K562 (cell line): Measurements from ENCODE around the gene PATL1. TPM values are rescaled to one million over a fixed set of nuclear protein-coding genes. Genes with fewer than 3 reads are reported as not detected.
A peak's percentile ranks its signal among the peaks of the same experiment; 100 is the strongest.

Experiments
- CTBP1 ChIP-seq: fragments of 450-650 bp; IDR thresholded peaks from 2 replicates; pipeline ENCODE4 v1.6.1; 2016; ENCODE audit warnings: borderline replicate concordance
- TAL1 ChIP-seq: fragments of 450-650 bp; IDR thresholded peaks from 2 replicates; pipeline ENCODE4 v1.6.1; 2016; ENCODE audit warnings: mild to moderate bottlenecking
- TSC22D4 ChIP-seq: fragments of 450-650 bp; IDR thresholded peaks from 2 replicates; pipeline ENCODE4 v1.6.1; 2016; ENCODE audit warnings: missing genetic modification characterization, missing biosample characterization, control low read depth
- ZNF518B ChIP-seq: fragments of 250-450 bp; sonication (Bioruptor Pico); IDR thresholded peaks from 2 replicates; pipeline ENCODE4 v1.5.0; 2021; ENCODE audit warnings: mild to moderate bottlenecking, moderate library complexity
- polyA plus RNA-seq, 8 experiments: library from polyadenylated mRNA; depleted of rRNA in 4 of 8; stranded (reverse) in 5 of 8; unstranded in 3 of 8; fragments of >200 nt; fragmentation: Nextera tagmentation in 2 of 8; fragmentation: Illumina TruSeq in 1 of 8; extraction: Ambion mirVana in 2 of 8; extraction: Trizol in 1 of 8; gene quantifications; 2 replicates each; pipeline versions ENCODE4 v1.2.1 to v1.2.3, GENCODE V29; 2011 to 2014; ENCODE audit warnings: inconsistent platforms in 1 of 8, missing spikeins in 1 of 8
- total RNA-seq, 7 experiments: library from RNA; depleted of rRNA in 6 of 7; stranded (reverse); fragments of >200 nt in 6 of 7; fragmentation: Illumina TruSeq in 2 of 7; extraction: Trizol in 2 of 7; gene quantifications; 2 replicates each; pipeline versions ENCODE4 v1.2.1 to v1.2.3, GENCODE V29; 2011 to 2021; ENCODE audit warnings: low replicate concordance in 1 of 7
- TF ChIP-seq, protein P1 (sequence below): fragments of 250-450 bp; sonication (Bioruptor Pico); IDR thresholded peaks from 2 replicates; pipeline ENCODE4 v1.9.0; 2021; ENCODE audit warnings: mild to moderate bottlenecking

PATL1 gene
- total and polyA plus RNA-seq, 9 of the 15 experiments (the other 6 are each of a cell fraction or from before 2014, with no cell fraction given), result 3.2 to 48.0 (median 16.4) TPM

- TF ChIP-seq, protein P1, sequence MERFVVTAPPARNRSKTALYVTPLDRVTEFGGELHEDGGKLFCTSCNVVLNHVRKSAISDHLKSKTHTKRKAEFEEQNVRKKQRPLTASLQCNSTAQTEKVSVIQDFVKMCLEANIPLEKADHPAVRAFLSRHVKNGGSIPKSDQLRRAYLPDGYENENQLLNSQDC (CRISPR knock-in tag), result 0 out of 2 replicates have a peak, but pooled peaks have one; percentile 7
- TF ChIP-seq CTBP1, result no peak
- TF ChIP-seq TAL1, result no peak
- no peak for TF ChIP-seq TSC22D4 (tag)
- TF ChIP-seq ZNF518B (CRISPR knock-in tag), result no peak
Observed at GRCh38 chr11:59615120-59615636, 53.7 kb downstream of the PATL1 start (continued).
